GM19455 (cell line): ENCODE data around the gene JMJD4.
A peak's percentile ranks its signal among the peaks of the same experiment; 100 is the strongest.

Experiments used
- ATAC-seq: cut with Tn5 transposase; IDR thresholded peaks from one replicate; pipeline ENCODE4 v1.9.1; 2021; ENCODE audit not compliant: unreplicated experiment

The JMJD4 gene

DNA sequence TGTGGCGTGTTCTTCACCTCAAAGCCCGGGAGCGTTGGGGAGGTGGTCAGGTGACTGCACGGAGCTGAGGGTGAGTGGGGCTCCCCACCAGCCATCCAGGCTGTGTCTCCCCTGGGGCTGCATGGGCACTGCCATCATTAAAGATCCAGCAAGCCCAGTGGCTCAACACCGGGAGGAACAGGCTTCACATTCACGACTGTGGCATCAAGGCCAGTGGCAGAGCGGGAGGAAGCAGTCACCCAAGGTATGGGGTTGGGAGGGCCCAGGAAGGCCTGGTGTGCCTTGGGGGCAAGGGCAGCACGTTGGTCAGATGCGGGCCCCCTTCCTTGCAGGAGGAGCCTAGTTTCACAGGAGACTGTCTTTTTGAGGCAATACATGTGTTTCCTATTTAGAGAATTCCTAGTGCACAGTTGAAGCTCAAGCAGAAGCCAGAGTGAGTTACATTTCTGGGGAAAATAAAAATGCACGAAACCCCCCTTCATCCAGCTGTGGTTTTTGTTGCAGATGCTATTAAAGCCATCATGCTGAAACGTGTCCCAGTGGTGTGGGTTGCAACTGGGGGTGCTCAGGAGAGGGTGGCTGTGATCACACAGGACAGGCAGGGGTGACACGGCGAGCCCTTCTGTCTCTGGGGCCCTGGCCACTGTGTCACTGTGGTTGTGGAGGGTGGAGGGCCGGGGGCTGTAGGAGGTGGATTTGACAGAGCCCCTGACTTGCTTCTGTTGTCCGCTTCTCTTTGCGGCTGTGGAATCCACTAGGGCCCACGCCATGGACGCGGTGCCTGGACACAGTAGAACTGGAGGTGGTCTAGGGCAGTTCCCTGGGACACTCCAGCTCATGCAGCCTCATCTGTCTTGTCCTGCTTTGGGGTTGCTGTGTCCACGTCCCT lies 34.2 kb upstream of the JMJD4 start:
- no peak for ATAC-seq

DNA sequence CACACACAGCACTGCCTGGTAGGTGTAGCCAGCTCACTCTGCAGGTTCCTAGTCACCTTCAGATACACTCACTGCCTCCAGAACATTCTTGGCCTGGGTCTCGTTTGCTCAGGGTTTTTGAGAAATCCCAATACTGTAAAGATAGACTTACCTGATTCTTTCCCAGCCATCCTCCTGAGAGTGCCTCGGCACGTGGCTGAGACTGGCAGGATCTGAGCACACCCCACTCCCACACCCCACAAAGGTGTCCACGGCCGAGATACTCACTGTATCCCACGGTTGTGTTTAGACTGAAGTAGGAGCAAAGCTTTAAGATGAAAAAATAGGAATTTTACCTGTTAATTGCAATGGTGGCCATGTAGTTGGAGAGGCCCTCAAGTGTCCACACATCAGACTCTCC lies 33.5 kb upstream of the JMJD4 start:
- ATAC-seq = no peak

DNA sequence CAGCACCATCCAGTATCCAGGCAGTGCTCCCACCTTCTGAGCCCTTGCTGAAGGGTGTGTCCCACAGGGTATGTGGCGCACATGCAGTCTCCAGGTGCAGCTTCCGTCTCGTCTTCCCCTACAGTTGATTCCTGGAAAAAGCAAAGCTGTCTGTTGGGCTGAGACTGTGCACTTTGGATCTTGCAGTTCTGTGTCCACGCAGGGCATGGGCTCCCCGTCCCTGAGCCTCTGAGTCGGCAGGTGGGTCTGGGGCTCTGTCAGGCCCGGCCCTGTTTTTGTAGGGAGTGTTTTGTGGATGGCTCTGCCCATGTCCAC lies 33.0 kb upstream of the JMJD4 start:
- ATAC-seq = no peak

DNA sequence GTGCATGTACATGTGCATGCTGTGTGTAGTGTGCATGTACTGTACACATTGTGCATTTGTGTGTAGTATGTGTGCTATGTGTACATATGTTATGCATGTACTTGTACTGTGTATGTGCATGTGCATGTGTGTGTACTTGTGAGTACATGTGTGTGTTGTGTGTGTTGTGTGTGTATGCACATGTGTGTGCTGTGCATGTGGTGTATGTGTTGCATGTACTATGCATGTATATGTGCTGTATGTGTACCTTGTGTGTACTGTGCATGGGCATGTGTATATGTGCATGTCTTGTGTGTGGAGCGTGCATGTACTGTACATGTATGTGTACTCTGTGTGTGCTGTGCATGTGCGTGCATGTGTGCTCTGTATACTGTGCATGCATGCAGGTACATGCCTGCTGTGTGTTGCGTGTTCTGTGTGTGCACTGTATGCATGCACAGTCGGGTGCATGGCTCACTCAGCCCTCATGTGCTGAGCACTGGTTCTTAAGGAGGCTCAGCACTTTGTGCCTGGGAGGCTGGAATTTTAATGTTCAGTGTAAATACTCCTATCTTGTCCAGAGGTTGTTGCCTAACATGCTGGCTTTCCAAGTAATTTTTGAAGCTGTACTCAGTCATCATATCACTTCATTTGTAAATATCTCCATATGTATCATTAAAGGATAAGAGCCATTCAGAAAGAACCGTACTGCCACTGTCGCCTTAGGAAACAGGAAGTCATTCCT lies 32.5 kb upstream of the JMJD4 start:
- no peak for ATAC-seq

DNA sequence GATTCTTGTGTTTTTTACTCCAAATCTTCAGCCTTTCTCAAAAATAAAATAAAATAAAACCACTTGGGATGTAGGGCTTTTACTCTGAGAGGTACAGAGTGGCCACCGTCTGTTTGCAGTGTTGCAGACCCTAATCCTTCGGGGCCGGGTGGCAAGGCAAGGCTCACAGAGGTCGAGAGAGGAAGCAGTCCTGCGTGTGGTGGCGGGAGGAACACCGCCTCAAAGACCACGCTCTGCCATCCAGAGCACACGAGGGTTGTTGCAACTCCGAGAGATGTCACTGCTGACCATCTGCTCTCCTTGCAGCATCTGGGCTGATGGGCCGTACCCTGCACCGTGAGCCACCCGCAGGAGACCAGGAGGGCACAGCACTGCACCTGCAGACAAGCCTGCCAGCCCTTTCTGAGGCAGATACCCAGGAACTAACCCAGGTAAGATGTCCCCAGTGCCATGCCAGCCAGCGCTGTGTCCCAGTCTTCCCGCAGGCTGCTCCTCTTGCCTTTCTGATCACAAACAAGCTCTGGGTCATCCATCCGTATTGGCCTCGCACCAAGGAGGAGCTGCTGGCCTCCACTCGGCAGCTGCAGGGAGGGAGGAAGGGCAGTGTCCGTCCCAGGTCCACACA lies 31.7 kb upstream of the JMJD4 start:
- ATAC-seq = no peak

DNA sequence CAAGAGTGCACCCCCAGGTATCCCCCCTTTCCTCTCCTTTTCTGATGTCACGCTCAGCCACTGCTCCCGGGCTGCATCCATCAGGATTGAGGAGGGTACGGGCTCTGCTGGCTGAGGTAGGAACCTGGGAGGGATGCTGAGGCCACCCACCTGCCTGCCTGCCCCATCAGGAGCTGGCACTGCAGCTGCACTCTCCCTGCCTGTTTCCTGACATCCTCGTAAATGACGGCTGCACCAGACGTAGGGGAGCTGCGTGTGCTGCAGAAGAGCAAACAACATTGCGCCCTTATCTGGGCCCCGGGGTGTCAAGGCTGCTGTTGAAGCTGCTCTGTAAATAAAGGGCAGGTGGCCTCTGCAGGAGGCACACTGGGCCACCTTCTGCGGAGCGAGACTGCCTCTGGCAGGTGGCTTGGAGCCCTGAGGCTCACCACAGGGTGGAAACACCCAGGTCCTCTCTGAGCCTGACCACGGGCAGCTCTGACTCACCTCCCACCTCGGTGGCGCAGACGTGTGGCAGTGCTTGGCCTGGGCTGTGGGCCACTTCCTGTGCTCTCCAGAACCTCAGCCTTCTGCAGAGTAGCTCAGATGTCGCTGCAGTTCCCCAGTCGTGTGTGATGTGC lies 31.0 kb upstream of the JMJD4 start:
- peak; percentile 37 for ATAC-seq

DNA sequence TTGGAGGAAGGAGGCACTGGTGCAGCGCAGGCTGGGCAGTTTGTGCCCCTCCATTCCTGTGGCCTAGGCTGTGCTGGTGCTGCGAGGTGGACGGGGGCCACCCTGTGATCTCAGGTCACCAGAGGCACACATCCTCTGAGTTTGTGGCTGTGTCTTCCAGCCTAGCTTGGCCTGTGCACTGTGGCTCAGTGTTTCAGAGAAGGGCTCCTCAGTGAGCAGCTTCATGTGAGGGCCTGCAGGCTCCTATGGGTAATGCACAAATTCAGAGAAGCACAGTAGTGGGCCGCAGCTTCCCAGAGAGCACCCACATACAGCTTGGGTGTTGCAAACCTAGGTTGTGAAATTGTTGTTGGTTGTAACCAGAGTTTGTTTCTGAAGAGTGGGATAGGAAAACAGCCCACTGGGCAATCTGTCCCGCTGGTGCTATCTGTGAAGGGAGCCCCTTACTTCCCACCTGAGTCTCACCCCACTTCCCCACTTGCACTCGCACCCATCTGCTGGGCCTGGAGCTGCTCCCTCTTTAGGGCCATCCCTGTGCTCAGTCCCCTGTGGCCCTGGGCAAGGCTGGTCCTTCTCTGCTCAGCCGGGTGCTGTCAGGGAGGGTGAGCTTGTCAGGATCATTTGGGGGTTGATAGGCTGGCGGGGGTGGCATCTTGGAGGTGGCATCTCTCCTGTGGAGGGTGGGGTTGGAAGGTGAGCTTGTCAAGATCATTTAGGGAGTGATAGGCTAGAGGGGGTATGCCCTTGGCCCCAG lies 30.3 kb upstream of the JMJD4 start:
- no peak for ATAC-seq

DNA sequence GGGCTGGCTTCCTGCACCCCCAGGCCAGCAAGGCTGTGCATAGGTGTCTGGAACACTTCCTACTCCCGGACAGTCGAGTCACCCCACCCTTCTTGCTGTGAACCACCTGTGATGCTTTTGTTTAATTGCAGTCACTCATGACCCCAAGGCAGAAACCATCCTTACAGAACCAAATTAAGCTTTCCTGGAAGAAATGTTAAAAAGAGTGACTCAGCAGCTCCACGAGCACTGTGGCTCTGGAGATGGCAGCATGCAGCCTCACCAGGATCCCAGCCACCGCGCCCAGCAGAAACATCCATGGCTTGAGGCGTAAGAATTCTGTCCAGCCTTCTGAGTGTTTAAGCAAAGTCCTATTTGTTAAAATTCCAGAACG lies 28.9 kb upstream of the JMJD4 start:
- ATAC-seq = no peak

DNA sequence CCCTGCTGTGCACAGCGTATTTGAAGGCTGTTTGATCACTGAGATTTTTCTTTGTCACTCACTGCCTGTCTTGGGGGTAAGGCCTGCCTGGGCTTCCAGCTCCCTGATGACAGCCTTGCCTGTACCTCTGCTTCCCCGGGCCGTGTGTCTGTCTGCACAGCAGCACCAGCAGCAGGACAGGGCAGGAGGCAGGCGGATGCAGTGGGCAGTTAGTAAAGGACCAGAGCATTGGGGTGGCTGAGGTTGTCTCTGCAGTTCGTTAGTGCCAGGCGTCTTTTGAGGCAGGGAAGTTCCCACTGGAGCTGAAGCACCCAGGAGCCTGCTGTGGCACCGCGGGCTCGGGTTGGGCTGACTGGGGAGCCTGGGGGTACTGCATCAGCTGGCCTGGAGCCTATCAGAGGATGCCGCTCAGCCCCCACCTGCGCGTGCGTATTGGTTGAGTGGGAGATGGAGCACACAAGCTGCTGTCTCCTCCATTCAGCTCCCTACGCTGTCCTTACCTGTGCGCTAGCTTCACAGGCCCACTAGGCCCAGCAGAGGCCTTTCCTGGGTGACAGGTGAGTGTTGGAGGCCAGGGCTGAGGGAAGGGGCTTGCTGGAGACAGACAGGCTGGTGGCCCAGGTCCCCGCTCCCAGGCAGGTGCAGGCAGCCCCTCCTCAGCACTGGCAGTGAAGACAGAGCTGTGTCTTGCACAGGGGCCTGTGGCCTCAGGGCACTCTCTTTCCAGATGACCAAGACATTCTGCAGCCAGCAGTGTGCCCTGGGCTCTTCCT lies 28.3 kb upstream of the JMJD4 start:
- ATAC-seq = no peak

DNA sequence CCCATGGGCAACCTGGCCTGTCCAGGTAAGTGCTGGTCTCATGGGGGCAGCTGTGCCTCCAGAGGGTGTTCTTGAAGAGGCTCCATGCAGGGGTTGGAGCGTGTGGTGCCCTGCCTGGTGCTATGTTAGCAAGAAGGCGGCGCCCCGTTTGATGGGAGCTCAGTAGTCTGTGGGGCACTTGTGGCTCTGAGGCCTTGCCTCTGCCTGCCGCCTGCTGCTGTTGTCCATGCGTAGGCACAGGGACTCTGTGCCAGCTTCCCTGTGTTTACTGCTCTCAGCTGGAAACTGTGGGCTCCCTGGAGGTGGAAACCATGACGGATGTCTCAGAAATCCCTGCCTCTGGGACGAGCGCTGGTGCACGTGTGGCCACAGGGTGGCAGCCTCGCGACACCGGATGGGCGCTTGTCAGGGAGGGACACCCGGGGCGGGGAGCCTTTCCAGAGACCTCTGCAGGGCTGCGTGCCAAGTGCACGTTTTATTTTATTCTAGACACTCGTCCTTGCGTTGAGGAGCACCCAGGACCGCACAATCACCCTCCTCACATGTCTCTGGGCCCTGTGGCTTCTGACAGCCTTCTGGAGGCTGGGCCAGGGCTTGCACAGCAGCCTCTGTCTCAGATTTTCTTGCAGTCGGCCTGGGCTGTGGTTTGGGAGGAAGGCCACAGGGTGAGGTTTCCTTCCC lies 27.3 kb upstream of the JMJD4 start:
- peak; percentile 69 for ATAC-seq

DNA sequence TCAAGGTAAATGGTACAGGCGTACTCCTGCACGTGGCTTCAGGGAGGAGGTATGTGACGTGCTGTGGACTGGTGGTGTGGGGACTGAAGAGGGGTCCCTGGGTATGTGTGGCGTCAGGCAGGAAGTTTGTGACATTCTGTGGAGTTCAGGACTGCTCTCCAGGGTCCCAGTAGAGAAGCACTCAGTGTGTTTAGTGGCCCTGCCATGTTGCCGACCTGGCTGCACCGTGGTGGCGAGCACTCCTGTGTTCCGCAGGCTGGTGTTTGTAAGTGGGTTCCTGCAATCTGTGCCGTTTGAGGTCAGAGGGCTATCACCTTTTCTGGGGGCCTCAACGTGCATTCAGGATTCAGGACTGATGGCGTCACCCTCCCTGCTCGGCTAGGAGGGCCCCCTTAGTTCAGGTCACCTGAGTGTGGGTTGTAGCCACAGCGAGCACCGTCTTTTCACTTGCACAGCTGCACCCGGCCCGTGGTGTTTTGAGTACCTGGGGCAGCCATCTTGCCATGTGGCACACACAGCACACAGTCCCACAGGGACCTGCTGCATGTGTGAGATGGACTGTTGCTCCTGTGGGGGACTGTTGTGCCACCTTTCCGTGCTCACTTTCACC lies 26.6 kb upstream of the JMJD4 start:
- no peak for ATAC-seq

DNA sequence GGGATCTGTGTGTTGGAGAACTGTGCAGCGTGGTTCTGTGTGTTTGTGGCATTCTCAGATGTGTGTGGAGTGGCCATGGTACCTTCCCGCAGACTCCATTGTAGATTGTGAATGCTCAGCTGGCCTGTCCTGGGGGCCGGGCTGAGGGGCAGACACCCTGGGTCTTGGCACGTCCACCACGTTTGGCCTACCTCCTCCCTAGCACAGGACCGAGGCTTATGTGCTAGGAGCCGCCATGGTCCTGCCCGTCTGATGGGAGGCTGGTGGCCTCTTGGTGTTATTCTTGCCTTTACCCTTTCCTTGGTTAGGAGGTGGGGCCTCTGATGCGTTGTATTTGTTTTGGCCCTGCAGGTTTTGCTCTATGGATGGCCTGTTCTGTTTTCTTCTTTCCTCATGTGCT lies 25.3 kb upstream of the JMJD4 start:
- no peak for ATAC-seq

DNA sequence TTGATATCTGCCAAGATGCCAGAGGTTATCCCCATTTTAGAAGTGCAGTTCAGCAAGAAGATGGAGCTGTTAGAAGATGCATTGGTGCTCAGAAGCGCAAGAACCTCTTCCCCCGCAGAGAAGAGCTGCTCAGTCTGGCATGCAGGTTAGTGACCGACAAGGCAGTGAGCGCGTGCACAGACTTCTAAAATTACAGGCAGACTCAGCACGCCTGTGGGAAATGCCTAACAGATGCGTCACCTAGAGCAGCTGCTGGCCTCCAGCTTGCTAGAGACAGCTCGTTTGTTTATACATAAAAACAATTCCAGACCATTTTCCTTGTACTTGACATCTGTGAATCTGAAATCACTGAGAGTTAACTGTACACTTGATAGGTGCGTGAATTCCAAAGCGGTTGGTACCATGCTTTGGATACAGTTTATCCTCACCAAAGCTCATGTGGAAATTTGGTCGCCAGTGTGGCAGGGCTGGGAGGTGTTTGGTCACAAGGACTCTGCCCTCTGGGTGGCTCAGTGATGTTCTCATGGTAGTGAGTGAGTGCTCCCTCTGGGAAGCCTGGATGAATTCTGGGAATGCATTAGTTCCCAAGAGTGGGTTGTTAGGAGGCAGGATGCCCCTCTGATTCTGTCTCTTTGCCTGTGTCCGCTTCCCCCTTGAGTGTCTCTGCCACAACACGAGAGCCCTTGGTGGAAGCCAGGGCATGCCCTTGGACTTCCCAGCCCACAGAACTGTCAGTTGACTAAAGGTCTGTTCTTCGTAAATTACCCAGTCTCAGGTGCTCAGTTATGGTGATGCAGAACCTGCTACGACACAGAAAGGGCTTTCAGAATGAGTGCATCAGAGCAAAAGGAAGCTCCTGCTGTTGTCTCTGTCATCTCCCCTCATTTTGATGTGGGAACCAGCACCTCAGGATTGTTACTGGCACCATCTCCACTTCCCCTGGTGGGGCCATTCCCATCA lies 24.5 kb upstream of the JMJD4 start:
- no peak for ATAC-seq

DNA sequence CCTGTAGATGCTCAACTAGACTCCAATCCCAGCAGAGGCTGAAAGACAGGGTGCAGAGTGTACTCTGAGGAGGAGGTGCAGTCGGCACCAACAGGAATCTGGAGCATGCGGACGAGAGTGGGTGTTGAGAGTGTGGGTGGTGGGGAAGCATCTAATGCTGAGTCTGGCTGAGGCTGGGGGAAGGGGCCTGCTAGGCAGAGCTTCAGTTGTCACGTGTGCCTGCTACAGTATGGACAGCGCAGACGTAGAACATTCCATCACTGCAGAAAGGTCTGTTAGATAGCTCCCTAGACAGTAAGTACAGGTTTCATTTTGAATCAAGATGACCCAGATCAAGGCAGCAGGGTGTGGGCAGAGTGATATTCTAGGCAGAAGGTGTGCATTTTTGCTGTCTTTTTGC lies 23.3 kb upstream of the JMJD4 start:
- peak; percentile 54 for ATAC-seq

DNA sequence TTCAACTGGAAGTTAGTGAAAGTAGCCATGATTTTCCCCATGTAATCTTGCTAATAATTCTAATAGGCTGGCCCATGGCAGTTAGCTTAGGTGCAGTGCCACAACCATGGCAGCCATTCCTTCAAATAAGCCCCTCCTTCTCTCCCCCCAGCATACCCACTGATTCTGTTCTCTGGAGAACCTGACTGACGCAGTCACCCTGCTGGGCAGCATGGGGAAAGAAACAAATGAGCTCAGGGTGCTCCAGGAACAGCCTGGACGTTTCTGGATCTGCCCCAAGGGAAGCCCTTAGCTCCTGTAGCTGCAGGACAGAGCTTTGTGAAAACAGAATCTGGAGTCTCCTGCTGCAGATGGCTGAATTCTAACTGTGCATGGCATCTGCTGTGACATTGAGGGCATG lies 22.7 kb upstream of the JMJD4 start:
- no peak for ATAC-seq

DNA sequence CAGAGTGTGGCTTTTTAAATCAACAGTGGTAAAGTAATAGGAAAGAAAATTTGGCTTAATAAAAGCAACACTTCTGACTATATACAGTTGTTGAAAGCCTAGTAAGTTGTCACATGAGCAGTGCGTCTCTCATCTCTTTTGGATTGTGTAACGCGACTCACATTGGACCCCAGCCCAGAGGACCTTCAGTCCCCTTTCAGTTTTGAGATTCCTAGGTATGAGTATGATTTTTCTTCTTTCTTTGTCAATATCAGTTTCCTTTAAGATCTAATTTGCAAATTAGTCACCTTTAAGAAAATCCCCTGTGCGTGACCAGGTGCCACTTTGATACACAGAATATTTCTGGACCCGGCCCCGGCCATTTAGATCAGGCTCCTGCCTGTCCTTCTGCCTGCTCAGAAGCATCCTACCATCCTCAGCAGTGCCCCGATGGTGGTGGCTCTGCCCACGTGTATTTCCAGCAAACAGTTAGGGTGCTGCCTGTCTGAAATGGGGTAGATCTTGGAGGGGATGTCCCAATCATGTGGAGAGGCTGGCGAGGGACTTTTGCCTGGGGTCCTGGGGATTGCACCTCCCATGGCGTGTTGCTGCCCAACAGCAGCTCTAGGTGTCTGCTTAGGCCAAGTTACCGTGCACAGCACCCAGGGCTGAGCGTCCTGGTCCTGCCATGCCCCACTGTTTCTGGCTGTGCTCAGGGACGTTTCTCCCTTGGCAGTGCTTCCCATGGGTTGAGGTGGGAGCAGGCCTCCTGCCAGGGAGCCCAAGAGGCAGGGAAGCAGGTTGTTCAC lies 21.3 kb upstream of the JMJD4 start:
- ATAC-seq = no peak

DNA sequence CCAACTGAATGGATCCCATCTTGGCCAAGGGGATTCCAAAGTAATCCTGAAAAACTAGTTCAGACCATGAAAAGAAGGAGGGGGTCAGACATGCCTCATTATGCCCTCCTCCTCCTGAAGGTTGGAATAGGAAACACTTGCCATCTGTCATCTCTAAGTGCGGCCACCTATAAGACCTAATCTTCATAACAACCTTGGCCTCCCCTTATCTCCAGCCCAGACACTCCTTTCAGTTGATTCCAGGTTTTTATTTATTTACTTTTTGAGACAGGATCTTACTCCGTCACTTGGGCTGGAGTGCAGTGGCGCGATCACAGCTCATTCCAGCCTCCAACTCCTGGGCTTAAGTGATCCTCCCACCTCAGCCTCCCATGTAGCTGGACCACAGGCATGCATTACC lies 19.9 kb upstream of the JMJD4 start:
- ATAC-seq = no peak
